Transverse colon (tissue), 4 donors: Measurements from ENCODE around the gene SDK1. TPM values are rescaled to one million over a fixed set of nuclear protein-coding genes. Genes with fewer than 3 reads are reported as not detected.

Source experiments
- DNase-seq: peaks from one replicate; pipeline ENCODE4 v3.0.0-alpha.2; 2019
- H3K27ac ChIP-seq, 4 donors: fragments of 200-600 bp; sonication (generic); 2 replicates each; pipeline ENCODE4 v1.5.1; 2016 to 2018; ENCODE audit warnings: inconsistent platforms in 4 of 4
- H3K27me3 ChIP-seq: fragments of 200-600 bp; sonication (generic); 2 replicates; pipeline ENCODE4 v1.5.1; 2017; ENCODE audit warnings: inconsistent platforms
- H3K36me3 ChIP-seq, 4 donors: fragments of 200-600 bp; sonication (generic); 2 replicates each; pipeline ENCODE4 v1.5.1; 2017 to 2019; ENCODE audit warnings: inconsistent platforms in 4 of 4
- H3K4me1 ChIP-seq, 4 donors: fragments of 200-600 bp; sonication (generic); 2 replicates each; pipeline ENCODE4 v1.5.1; 2017 to 2020; ENCODE audit warnings: inconsistent platforms in 4 of 4
- H3K4me3 ChIP-seq, 4 donors: fragments of 200-600 bp; sonication (generic); 1 replicate in 1 of 4; 2 replicates in 3 of 4; pipeline versions ENCODE4 v1.5.1 to v1.6.1; 2017 to 2019; ENCODE audit warnings: inconsistent platforms in 4 of 4
- H3K9me3 ChIP-seq, 2 donors: fragments of 200-600 bp; sonication (generic); 2 replicates each; pipeline ENCODE4 v1.5.1; 2017 to 2019; ENCODE audit warnings: inconsistent platforms in 2 of 2
- CTCF ChIP-seq, 5 experiments: fragments of 200-600 bp in 3 of 5; fragments of 450-650 bp in 2 of 5; sonication (generic) in 3 of 5; IDR thresholded peaks; 1 replicate in 2 of 5; 2 replicates in 3 of 5; pipeline ENCODE4 v1.5.1; 2016 to 2017; ENCODE audit warnings: antibody characterized with exemption in 5 of 5, inconsistent platforms in 3 of 5, mild to moderate bottlenecking in 2 of 5, moderate library complexity in 1 of 5
- EP300 ChIP-seq: sonication (generic); formaldehyde crosslinking; IDR thresholded peaks from one replicate; pipeline ENCODE4 v1.6.1; 2017; ENCODE audit warnings: antibody characterized with exemption, low read depth
- POLR2A ChIP-seq: fragments of 450-650 bp; IDR thresholded peaks from one replicate; pipeline ENCODE4 v1.6.1; 2016; ENCODE audit warnings: antibody characterized with exemption, mild to moderate bottlenecking, moderate library complexity
- POLR2AphosphoS5 ChIP-seq, 3 donors: sonication (generic); formaldehyde crosslinking; IDR thresholded peaks; one replicate each; pipeline ENCODE4 v1.6.1; 2016; ENCODE audit warnings: antibody characterized with exemption in 3 of 3
- WGBS, 2 donors: methylation state at CpG; one replicate each; pipeline ENCODE4 v1.1.5; 2018; ENCODE audit warnings: low coverage in 1 of 2; 5-methylcytosine and 5-hydroxymethylcytosine counted together
- in situ Hi-C, 4 donors: fragments of 200-750 bp; cut with MboI; loops; one replicate each; pipeline versions ENCODE4 v1.15.0 to v1.15.1; 2017; ENCODE audit warnings: low sequenced_read_pairs in 3 of 4, low pct_ligation_motif_present in 1 of 4, low pct_unique_long_range_greater_than_20kb in 1 of 4
- intact Hi-C: fragments of 100-400 bp; cut with DNase I; formaldehyde crosslinking; loops from one replicate; pipeline ENCODE4 v1.15.1; 2023; ENCODE audit warnings: low total_unique reads
- total RNA-seq, 4 donors: library from RNA; depleted of rRNA; stranded (reverse); fragments of >200 nt; gene quantifications; one replicate each; pipeline ENCODE4 v1.1.0, GENCODE V29; 2016

The SDK1 gene
- total RNA-seq, 4 donors from 2014 or later = 4.0 to 8.6 (median 5.4) TPM

- WGBS, 2 donors = 94 to 98% methylated on average over 5 to 8 of the region's 8 CpGs
Measured at GRCh38 chr7:4077980-4078379, 776.9 kb downstream of the SDK1 start.

GRCh38 chr7:4078580-4078979 lies 777.5 kb downstream of the SDK1 start:
- 62 to 92% methylated on average over 4 to 13 of the region's 13 CpGs for WGBS, 2 donors
- Histone ChIP-seq H3K36me3 (no peaks in the 10 kb centered on the region), H3K4me3 (no peak overlapping the region), H3K4me1 (no peaks in the 10 kb centered on the region), H3K27me3 (no peaks in the 10 kb centered on the region), H3K9me3 (no peaks in the 10 kb centered on the region), H3K27ac (no peak overlapping the region)
- TF ChIP-seq POLR2A (no peak), POLR2AphosphoS5 (IDR thresholded peaks at IDR 0.05) (no peak), EP300 (no peak), CTCF (IDR thresholded peaks at IDR 0.05) (no peak)
- in situ Hi-C loops (no loop called here), intact Hi-C loops (loop anchor here (10.0 kb wide), 1 partner anchor 336 kb away; no protein-coding TSS in a partner anchor)
- no peak for DNase-seq

More at GRCh38 chr7:4077980-4078379, 776.9 kb downstream of the SDK1 start:
- no peak overlapping the region for H3K27ac ChIP-seq
- in situ Hi-C loops (no loop called here), intact Hi-C loops (loop anchor here (10.0 kb wide), 1 partner anchor 337 kb away; no protein-coding TSS in a partner anchor)
- no peak overlapping the region for H3K4me3 ChIP-seq
- no peaks in the 10 kb centered on the region for H3K36me3 ChIP-seq
- H3K27me3 ChIP-seq = no peaks in the 10 kb centered on the region
- no peaks in the 10 kb centered on the region for H3K9me3 ChIP-seq
- no peaks in the 10 kb centered on the region for H3K4me1 ChIP-seq
- TF ChIP-seq EP300 = no peak
- TF ChIP-seq POLR2AphosphoS5 (IDR thresholded peaks at IDR 0.05) = no peak
- no peak for TF ChIP-seq CTCF (IDR thresholded peaks at IDR 0.05)
- no peak for TF ChIP-seq POLR2A
- DNase-seq = no peak

GRCh38 chr7:4079366-4079765 lies 778.3 kb downstream of the SDK1 start:
- Histone ChIP-seq H3K27ac (no peak overlapping the region), H3K4me1 (no peaks in the 10 kb centered on the region), H3K4me3 (no peak overlapping the region), H3K9me3 (no peaks in the 10 kb centered on the region), H3K27me3 (no peaks in the 10 kb centered on the region), H3K36me3 (no peaks in the 10 kb centered on the region)
- no peak for TF ChIP-seq POLR2AphosphoS5 (IDR thresholded peaks at IDR 0.05)
- no peak for TF ChIP-seq EP300
- TF ChIP-seq CTCF (IDR thresholded peaks at IDR 0.05) = no peak
- 89 to 96% methylated on average over 9 to 11 of the region's 11 CpGs for WGBS, 2 donors
- DNase-seq = no peak
- in situ Hi-C loops (no loop called here), intact Hi-C loops (loop anchor here (10.0 kb wide), 1 partner anchor 335 kb away; no protein-coding TSS in a partner anchor)

- intact Hi-C loops = loop anchor here (10.0 kb wide), 1 partner anchor 335 kb away; no protein-coding TSS in a partner anchor
- H3K27ac ChIP-seq = no peak overlapping the region
- H3K4me1 ChIP-seq = no peaks in the 10 kb centered on the region
- in situ Hi-C loops = no loop called here
- DNase-seq = no peak
- H3K36me3 ChIP-seq = no peaks in the 10 kb centered on the region
- H3K4me3 ChIP-seq = no peak overlapping the region
- H3K27me3 ChIP-seq = no peaks in the 10 kb centered on the region
- TF ChIP-seq CTCF (IDR thresholded peaks at IDR 0.05) = no peak
- no peak for TF ChIP-seq POLR2A
- no peak for TF ChIP-seq EP300
- TF ChIP-seq POLR2AphosphoS5 (IDR thresholded peaks at IDR 0.05) = no peak
- 55 to 76% methylated on average over 5 to 13 of the region's 13 CpGs for WGBS, 2 donors
- H3K9me3 ChIP-seq = no peaks in the 10 kb centered on the region
Measured at GRCh38 chr7:4079956-4080355, 778.9 kb downstream of the SDK1 start.
